Epithelial cell of proximal tubule (primary cell): ENCODE measurements around the gene QPRT. TPM values are rescaled to one million over a fixed set of nuclear protein-coding genes. Genes with fewer than 3 reads are reported as not detected.
"Not testable (repeated sequence)": the region's sequence is repeated elsewhere in the genome, so short reads cannot be mapped to it uniquely, and the experiment has no call there.

ENCODE experiments used
- DNase-seq: peaks from one replicate; pipeline ENCODE4 v3.0.0-alpha.2; 2011; ENCODE audit warnings: low read depth
- H3K4me3 ChIP-seq: 2 replicates; pipeline ENCODE4 v1.5.1; 2011; ENCODE audit warnings: low read depth, mild to moderate bottlenecking, low read length
- total RNA-seq: library from RNA; depleted of rRNA; stranded (reverse); fragments of >200 nt; gene quantifications from 2 replicates; pipeline ENCODE4 v1.2.3, GENCODE V29; 2015
- TF ChIP-seq, protein P1 (sequence below): conservative IDR thresholded peaks from 2 replicates; pipeline ENCODE4 v1.5.1; 2012; ENCODE audit warnings: low read depth, mild to moderate bottlenecking, low read length

The QPRT gene
- total RNA-seq, 1 donor from 2014 or later: 89.9 TPM

- TF ChIP-seq, protein P1, sequence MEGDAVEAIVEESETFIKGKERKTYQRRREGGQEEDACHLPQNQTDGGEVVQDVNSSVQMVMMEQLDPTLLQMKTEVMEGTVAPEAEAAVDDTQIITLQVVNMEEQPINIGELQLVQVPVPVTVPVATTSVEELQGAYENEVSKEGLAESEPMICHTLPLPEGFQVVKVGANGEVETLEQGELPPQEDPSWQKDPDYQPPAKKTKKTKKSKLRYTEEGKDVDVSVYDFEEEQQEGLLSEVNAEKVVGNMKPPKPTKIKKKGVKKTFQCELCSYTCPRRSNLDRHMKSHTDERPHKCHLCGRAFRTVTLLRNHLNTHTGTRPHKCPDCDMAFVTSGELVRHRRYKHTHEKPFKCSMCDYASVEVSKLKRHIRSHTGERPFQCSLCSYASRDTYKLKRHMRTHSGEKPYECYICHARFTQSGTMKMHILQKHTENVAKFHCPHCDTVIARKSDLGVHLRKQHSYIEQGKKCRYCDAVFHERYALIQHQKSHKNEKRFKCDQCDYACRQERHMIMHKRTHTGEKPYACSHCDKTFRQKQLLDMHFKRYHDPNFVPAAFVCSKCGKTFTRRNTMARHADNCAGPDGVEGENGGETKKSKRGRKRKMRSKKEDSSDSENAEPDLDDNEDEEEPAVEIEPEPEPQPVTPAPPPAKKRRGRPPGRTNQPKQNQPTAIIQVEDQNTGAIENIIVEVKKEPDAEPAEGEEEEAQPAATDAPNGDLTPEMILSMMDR: no peak
- no peak for DNase-seq
- H3K4me3 ChIP-seq: no peak overlapping the region
Measured at GRCh38 chr16:29744541-29745101, 65.6 kb downstream of the QPRT start.

DNA sequence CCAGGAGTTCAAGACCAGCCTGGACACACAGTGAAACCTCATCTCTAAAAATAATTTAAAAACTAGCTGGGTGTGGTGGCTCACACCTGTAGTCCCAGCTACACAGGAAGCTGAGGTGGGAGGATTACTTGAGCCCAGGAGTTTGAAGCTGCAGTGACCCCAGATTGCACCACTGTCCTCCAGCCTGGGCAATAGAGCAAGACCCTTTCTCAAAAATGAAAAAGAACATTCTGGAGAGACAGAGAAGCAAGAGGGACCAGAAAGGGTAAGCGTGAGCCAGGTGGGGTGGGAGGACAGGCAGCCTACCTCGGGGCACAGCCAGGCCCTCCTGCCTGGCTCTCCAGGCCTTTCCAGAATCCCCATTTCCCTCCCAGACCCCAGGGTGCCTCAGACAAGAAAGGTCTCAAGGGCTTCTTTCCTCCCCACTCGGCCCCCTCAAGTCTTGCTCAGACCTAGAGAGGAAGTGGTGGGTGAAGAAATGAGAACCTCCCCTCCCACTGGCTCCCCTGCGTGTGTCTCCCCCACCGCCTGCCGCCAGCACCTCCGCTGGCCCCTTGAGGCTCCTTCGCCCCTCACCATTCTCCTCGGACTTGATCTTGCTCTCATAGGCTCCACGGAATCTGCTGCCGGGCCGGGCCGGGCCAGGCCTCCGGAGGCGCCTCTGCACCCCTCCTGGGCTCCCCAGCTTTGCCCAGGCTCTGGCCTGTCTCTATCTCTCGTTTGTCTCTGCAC is 66.3 kb downstream of the QPRT start:
- TF ChIP-seq, protein P1: no peak
- DNase-seq: no peak
- H3K4me3 ChIP-seq: no peak overlapping the region

GRCh38 chr16:29745853-29746345 is 66.9 kb downstream of the QPRT start, which contains the start of gene C16orf54:
Gene C16orf54 (minus strand): TSS chr16:29745990. CDS start chr16:29744951, 1,039 bp downstream.
- DNase-seq: no peak
- H3K4me3 ChIP-seq: no peak within 1 kb of the TSS
- TF ChIP-seq, protein P1: no peak

GRCh38 chr16:29746518-29746917 is 67.5 kb downstream of the QPRT start:
- not testable (repeated sequence) for H3K4me3 ChIP-seq, DNase-seq

Other genes starting within 250 kb of the QPRT start
- gene BOLA2, start 224.8 kb upstream of the QPRT start, total RNA-seq: 29.8 and 36.0 TPM in 2 replicates
- 51.7 and 79.1 TPM in 2 replicates for gene SLX1B, start 224.6 kb upstream of the QPRT start, total RNA-seq
- 2.2 and 2.9 TPM in 2 replicates for gene SULT1A4, start 219.3 kb upstream of the QPRT start, total RNA-seq
- gene NPIPB12, start 172.8 kb upstream of the QPRT start, total RNA-seq: 2.3 and 9.5 TPM in 2 replicates
- gene SPN, start 15.9 kb upstream of the QPRT start, total RNA-seq: 0.43 TPM in 1 of 2 replicates, not detected in the other
- gene C16orf54, start 66.8 kb downstream of the QPRT start, total RNA-seq: not detected in 2 replicates
- not detected in 2 replicates for gene ZG16, start 99.1 kb downstream of the QPRT start, total RNA-seq
- 105 and 118 TPM in 2 replicates for gene KIF22, start 111.6 kb downstream of the QPRT start, total RNA-seq
- gene MAZ, start 127.3 kb downstream of the QPRT start, total RNA-seq: 174 and 293 TPM in 2 replicates
- gene PRRT2, start 133.0 kb downstream of the QPRT start, total RNA-seq: 0.35 TPM in 1 of 2 replicates, not detected in the other
- 62.3 and 63.2 TPM in 2 replicates for gene PAGR1, start 137.0 kb downstream of the QPRT start, total RNA-seq
- gene MVP, start 141.3 kb downstream of the QPRT start, total RNA-seq: 179 and 205 TPM in 2 replicates
- 79.0 and 83.3 TPM in 2 replicates for gene CDIPT, start 184.0 kb downstream of the QPRT start, total RNA-seq
- gene SEZ6L2, start 220.4 kb downstream of the QPRT start, total RNA-seq: 2.2 and 12.8 TPM in 2 replicates
- gene ASPHD1, start 221.3 kb downstream of the QPRT start, total RNA-seq: 11.1 and 14.2 TPM in 2 replicates
- 6.6 and 17.4 TPM in 2 replicates for gene KCTD13, start 247.0 kb downstream of the QPRT start, total RNA-seq